Measurements from ENCODE around the gene SPOUT1. TPM values are rescaled to one million over a fixed set of nuclear protein-coding genes. Genes with fewer than 3 reads are reported as not detected.

SPOUT1 gene
- total RNA-seq, 4 donors from 2014 or later, result 20.2 to 38.1 (median 23.7) TPM

DNA sequence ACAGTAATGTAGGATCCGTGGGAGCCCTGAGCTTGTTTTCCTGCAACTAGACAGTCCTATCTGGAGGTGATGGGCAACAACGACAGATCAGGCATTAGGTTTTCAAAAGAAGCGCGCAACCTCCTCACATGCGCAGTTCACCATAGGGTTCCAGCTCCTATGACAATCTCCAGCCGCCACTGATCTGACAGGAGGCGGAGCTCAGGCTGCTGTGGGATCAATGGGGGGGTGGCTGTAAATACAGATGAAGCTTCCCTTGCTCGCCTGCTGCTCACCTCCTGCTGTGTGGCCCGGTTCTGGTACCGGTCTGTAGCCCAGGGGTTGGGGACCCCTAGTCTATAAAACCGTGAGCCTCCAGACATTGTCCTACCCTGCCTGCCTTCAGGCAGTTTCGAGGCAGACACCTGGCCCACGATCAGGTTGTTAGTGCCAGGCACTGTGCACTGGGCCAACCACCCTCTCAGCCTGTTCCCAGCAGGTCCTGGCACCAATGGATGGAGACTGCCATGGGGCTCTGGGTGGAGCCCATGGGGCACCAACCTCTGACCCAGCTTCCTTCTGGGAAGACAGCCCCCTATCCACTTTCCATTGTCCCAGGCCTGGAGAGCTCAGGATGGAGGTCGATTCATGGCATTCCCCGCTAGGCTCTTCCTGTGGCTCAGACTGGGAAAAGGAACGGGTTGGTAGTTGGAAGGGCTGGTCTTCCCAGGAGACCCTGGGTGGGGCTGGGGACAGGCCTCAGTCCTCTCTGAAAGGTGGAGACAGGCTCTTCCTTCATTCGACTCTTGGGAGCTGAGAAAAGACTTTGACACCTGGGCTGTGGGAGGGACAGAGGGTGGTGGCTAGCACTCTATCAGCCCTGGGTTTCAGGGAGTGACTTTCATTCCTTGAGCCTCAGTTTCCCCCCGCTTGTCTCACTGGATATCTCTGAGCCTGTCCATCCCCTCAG lies 9.6 kb downstream of the SPOUT1 start:
- TF ChIP-seq, protein P1, sequence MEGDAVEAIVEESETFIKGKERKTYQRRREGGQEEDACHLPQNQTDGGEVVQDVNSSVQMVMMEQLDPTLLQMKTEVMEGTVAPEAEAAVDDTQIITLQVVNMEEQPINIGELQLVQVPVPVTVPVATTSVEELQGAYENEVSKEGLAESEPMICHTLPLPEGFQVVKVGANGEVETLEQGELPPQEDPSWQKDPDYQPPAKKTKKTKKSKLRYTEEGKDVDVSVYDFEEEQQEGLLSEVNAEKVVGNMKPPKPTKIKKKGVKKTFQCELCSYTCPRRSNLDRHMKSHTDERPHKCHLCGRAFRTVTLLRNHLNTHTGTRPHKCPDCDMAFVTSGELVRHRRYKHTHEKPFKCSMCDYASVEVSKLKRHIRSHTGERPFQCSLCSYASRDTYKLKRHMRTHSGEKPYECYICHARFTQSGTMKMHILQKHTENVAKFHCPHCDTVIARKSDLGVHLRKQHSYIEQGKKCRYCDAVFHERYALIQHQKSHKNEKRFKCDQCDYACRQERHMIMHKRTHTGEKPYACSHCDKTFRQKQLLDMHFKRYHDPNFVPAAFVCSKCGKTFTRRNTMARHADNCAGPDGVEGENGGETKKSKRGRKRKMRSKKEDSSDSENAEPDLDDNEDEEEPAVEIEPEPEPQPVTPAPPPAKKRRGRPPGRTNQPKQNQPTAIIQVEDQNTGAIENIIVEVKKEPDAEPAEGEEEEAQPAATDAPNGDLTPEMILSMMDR (IDR thresholded peaks at IDR 0.05; ENCODE audit: low read depth), result no peak

DNA sequence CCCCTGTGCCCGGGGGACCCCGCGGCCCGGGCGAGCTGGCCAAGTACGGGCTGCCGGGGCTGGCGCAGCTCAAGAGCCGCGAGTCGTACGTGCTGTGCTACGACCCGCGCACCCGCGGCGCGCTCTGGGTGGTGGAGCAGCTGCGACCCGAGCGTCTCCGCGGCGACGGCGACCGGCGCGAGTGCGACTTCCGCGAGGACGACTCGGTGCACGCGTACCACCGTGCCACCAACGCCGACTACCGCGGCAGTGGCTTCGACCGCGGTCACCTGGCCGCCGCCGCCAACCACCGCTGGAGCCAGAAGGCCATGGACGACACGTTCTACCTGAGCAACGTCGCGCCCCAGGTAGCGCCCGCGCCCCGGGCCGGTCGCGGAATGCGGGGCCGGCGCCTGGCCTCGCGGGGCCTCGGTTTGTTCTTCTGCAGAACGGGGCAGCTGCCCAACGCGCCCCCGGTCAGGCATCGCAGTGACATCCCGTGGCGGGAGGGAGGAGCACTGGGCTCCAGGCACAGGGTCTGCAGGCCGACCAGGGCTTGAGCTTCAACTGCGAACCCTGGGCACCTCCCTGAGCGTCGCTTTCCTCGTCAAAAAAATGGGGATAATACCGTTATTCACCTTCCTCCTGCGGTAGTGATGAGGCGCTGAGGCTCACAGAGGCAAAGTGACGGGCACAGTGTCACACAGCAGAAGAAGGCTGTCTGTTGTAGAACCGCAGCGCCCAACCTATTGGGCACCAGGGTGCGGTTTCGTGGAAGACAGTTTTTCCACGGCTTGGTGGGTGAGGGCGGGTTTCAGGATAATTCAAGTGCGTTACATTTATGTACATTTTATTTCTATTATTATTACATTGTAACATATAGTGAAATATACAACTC lies 10.5 kb downstream of the SPOUT1 start:
- TF ChIP-seq, protein P1 (IDR thresholded peaks at IDR 0.05; ENCODE audit: low read depth), result no peak

DNA sequence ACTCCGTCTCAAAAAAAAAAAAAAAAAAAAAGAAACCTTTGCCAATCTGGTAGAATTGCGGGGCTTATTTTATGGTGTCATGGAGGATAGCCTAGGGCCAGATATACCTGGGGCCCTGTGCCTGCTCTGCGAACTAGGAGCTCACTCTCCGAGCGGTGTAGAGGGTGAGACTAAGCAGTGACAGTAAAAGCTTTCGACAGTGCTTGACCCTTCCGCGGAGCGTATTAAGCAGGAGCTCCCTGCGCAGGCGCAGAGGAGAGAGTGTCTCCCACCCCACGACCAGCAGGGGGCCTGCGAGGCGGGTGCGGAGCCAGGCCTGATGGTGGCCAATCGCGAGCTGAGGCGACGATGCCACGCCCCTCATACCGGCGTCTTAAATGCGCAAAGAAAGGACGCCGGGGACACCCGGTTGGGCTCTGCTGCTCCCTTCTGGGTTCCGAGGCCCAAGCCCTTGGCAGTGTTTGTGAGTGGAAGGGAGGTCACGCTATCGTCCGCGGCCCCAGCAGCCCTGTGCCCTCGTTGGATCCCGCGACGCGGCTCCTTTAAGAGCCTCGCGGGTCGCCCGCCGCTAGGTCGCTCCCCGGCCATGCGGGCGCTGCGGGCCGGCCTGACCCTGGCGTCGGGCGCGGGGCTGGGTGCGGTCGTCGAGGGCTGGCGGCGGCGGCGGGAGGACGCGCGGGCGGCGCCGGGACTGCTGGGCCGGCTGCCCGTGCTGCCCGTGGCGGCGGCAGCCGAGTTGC lies 11.3 kb downstream of the SPOUT1 start, which contains the start of gene ENDOG:
Gene ENDOG (plus strand): TSS at position 402 of the 740 bp plus-strand sequence. CDS start 185 bp downstream, at position 587.
- TF ChIP-seq, protein P1 (IDR thresholded peaks at IDR 0.05; ENCODE audit: low read depth), result no peak

DNA sequence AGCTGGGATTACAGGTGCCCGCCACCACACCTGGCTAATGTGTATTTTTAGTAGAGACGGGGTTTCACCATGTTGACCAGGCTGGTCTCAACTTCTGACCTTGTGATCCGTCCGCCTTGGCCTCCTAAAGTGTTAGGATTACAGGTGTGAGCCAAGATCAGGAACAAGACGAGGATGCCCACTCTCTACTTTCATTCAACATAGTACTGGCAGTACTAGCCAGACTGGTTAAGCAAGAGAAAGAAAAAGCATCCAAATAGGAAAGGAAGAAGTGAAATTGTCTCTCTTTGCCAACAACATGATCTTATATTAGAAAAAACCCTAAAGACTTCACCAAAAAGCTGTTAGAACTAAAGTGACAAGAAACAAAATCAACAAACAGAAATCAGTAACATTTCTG lies 18.7 kb downstream of the SPOUT1 start:
- TF ChIP-seq, protein P1 (IDR thresholded peaks at IDR 0.05; ENCODE audit: low read depth), result no peak

DNA sequence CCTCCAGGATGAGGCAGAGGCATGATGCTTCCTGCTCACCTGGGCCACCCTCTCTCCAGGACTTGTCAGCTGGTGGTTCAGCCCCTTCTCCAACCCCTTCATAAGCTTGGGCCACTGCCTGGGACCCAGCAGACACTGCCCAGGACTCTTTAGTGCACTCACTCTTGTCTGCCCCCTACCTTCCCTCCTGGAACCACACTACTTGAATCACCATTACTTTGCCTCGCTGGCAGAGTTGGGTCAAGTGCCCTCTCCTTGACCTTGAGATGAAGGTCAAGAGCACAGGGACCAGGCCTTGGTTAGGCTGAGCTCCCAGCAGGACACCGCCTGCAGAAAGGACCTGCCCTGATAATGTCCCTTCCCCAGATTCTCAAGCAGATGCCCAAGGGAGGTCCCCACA lies 19.8 kb downstream of the SPOUT1 start:
- TF ChIP-seq, protein P1 (IDR thresholded peaks at IDR 0.05; ENCODE audit: low read depth), result no peak

DNA sequence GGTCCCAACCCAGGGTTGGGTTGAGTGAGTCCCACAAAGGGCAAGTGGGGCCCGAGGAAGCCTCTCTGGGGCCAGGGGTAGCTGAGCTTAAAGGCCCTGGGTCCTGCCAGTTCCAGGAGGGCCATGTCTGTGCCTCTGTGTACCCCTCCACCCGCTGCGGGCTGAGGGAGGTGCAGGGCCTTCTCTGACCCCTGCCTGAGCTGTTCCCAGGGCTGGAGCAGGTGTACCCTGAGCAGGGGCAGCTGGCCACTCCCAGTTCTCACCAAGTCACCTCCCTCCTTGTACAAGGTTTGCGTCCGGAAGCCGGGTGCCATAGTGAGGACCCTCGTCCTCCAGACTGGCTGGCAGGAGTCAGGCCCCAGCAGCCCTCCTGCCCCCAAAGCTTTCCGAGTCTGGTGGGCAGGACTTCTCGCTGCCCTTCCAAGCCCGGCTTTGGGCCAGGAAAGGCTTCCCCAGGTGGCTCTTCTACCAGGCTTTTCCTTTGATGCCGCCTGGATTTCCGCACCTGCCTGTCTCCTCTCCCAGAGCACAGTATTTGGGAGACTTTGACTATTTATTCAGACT lies 20.5 kb downstream of the SPOUT1 start:
- TF ChIP-seq, protein P1 (IDR thresholded peaks at IDR 0.05; ENCODE audit: low read depth), result no peak
